Activated T-helper 1 cell treated with anti-CD3 and anti-CD28 coated beads, Interleukin-12 subunit alpha, Interleukin-12 subunit beta, Interleukin-2, Interleukin-4 antibody, amounts not matched to agents 30 ng/mL and 10 ng/mL and 1 ng/mL, durations not matched to agents 14 hours and 24 hours and 36 hours (primary cell): ENCODE data around the gene RAB33B. TPM values are rescaled to one million over a fixed set of nuclear protein-coding genes. Genes with fewer than 3 reads are reported as not detected.

Experiments
- DNase-seq: peaks from one replicate; pipeline ENCODE4 v3.0.0; 2021; ENCODE audit warnings: low spot score
- H3K27ac Mint-ChIP-seq: one replicate; pipeline ENCODE4 v1.8.0; 2021; ENCODE audit warnings: mild to moderate bottlenecking, mixed read lengths
- H3K27me3 Mint-ChIP-seq: one replicate; pipeline ENCODE4 v1.8.0; 2022; ENCODE audit warnings: mild to moderate bottlenecking, moderate library complexity, mixed read lengths; ENCODE audit not compliant: insufficient read depth
- H3K36me3 Mint-ChIP-seq: one replicate; pipeline ENCODE4 v1.8.0; 2021; ENCODE audit warnings: low read depth, mixed read lengths
- H3K4me1 Mint-ChIP-seq: one replicate; pipeline ENCODE4 v1.8.0; 2021; ENCODE audit warnings: low read depth, mixed read lengths
- H3K4me3 Mint-ChIP-seq: one replicate; pipeline ENCODE4 v1.8.0; 2021; ENCODE audit warnings: mild to moderate bottlenecking, moderate library complexity, mixed read lengths
- H3K9me3 Mint-ChIP-seq: one replicate; pipeline ENCODE4 v1.8.0; 2021; ENCODE audit warnings: mixed read lengths
- intact Hi-C: fragments of 100-400 bp; cut with micrococcal nuclease; formaldehyde crosslinking; loops from one replicate; pipeline ENCODE4 v1.15.1; 2024
- total RNA-seq: library from RNA; stranded (reverse); gene quantifications from 2 replicates; pipeline ENCODE4 v1.2.3, GENCODE V29; 2022

RAB33B gene
- total RNA-seq, 1 donor from 2014 or later = 4.8 TPM

DNA sequence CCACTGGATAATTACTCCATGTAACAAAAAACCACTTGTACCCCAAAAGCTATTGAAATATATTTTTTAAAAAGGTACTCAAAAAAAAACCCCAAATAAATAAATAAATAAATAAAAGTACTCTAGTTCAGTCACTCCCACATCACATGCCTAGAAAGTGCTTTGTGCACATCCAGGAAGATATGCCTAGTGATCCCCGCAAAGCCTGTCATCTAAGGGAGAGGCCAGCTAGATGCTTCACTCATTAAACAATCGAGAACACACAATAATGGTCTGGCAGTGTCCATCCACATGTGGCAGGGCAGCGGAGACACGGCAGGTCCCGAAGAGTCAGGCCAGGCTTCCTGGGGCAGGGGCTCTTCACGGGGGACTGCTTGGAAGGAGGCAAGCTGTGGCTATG, 47.6 kb downstream of the RAB33B start:
- H3K27me3 Mint-ChIP-seq = no peaks in the 10 kb centered on the region
- no peaks in the 10 kb centered on the region for H3K9me3 Mint-ChIP-seq
- intact Hi-C loops = no loop called here
- no peak for DNase-seq
- no peak overlapping the region for H3K4me3 Mint-ChIP-seq
- H3K36me3 Mint-ChIP-seq = peaks cover 5% of the 10 kb centered on the region
- H3K27ac Mint-ChIP-seq = no peak overlapping the region
- no peaks in the 10 kb centered on the region for H3K4me1 Mint-ChIP-seq

DNA sequence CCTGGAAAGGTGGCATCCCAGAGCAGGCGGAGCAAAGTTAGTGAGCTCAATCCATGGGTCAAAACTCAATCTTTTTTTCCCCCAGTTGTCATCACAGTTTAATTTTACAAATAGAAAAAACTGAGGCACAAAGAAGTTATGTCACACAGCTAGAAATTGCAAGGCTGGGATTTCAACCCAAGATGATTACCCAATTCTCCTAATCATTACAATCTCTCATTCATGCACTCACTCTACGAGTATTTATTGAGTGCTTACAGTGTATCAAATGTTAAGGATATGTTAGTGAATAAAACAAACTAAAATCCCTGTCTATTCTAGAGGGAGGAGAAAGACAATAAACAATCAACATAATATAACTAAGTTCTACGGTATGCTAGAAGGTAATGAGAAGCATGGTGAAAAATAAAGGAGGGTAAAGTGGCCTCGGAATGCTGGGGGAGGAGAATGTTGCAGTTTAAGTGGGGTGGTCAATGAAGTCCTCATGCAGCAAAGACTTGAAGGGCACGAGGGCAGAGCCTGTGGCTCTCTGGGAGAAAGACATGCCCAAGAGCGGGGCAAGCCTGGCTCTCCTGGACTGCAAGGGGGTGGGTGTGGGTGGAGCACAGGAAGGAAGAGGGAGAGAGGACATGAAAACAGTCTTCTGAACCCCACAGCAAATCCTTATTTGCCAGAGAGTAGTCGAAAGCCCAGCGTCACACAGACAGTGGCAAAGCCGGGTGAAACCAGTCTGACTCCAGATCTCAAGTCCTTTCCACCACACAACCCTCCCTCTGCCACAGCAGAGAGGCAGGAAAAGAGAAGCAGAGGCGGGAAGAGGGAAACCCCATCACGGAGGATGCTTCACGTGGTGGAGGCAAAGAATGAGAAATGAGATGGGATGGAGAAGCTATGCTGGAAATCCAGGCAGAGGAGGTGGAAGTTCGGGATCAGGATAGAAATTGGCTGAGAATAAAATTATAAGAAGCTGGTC, 48.3 kb downstream of the RAB33B start:
- Mint-ChIP-seq H3K27me3 (no peaks in the 10 kb centered on the region), H3K9me3 (no peaks in the 10 kb centered on the region), H3K4me1 (no peaks in the 10 kb centered on the region), H3K27ac (no peak overlapping the region), H3K4me3 (no peak overlapping the region), H3K36me3 (peaks cover 6% of the 10 kb centered on the region)
- DNase-seq = no peak
- intact Hi-C loops = no loop called here

DNA sequence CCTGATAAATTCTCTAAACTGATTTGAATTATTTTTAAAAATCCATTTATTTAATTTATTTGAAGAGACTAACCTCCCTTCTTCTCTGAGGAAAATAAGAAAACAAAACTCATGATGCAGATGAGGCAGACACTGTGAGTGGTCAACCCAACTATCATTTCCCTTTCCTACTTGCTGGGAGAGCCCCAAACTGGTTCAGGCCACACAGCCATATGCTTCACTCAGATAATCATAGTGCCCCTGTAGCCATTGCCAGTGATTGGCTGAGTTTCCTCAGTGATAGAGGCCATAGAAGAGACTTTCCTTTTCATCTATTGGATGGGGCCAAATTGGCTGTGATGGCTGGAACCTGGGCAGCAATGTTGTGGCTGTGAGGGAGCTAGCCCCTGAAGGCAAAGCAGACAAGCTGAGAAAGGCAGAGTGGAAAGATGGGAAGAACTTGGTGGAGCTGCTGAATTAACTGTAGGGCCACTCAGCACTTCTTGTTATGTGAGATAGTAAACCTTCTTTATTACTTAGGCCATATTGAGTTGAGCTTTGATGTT, 49.8 kb downstream of the RAB33B start:
- intact Hi-C loops = no loop called here
- peaks cover 6% of the 10 kb centered on the region for H3K36me3 Mint-ChIP-seq
- no peaks in the 10 kb centered on the region for H3K9me3 Mint-ChIP-seq
- no peak overlapping the region for H3K27ac Mint-ChIP-seq
- H3K27me3 Mint-ChIP-seq = no peaks in the 10 kb centered on the region
- no peak for DNase-seq
- no peaks in the 10 kb centered on the region for H3K4me1 Mint-ChIP-seq
- H3K4me3 Mint-ChIP-seq = no peak overlapping the region

DNA sequence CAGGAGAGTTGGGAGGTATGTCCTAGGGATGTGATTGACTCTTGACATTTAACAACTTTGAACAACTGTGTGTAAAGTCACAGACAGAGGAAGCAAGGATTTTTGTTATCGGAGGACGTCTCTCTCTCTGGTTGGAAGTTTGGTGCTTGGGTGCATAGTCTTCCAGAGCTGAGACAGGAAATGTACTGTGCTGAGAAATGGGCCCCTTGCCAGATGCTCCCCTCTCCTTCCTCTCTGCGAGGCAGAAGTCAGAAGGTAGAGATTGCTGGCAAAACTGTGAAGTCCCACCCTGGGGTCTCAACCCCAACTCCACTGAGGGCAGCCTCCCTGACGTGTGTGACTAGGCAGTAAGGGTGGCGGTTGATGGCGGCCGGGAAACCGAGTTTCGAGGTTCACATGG, 52.9 kb downstream of the RAB33B start:
- Mint-ChIP-seq H3K27me3 (no peaks in the 10 kb centered on the region), H3K36me3 (peaks cover 15% of the 10 kb centered on the region), H3K9me3 (no peaks in the 10 kb centered on the region), H3K27ac (no peak overlapping the region), H3K4me3 (no peak overlapping the region), H3K4me1 (no peaks in the 10 kb centered on the region)
- intact Hi-C loops = no loop called here
- DNase-seq = no peak

DNA sequence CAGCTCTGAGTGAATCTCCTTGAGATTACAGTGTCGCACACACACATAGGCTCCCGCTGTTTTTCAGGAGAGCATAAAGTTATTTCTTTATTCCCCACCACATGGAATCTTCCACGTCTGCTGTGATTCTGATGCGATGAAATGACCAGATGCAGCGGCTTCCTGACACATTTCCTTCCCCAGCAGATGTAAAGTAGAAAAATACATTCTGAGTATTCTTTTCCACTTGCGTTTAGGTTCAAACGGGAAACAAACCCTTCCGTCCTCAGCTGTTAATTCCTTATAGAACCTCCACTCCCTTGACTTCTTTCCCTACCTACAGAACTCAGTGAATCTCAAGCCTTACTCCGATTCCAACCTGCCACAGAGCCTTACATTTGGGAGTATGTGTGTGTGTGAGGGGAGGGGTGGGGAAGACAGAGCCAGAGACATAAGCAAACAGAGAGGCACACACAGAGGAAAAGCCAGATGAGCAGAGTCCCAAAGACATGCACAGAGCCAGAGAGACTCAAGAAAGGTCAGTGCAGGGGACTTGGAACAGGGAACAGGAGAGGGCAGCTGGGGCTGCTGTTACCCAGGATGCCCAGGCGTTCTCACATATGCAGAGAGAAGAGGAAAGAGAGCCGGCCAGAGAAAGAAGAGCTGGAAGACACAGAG, 54.8 kb downstream of the RAB33B start:
- DNase-seq = no peak
- Mint-ChIP-seq H3K4me3 (no peak overlapping the region), H3K27me3 (no peaks in the 10 kb centered on the region), H3K36me3 (peaks cover 19% of the 10 kb centered on the region), H3K27ac (no peak overlapping the region), H3K4me1 (no peaks in the 10 kb centered on the region), H3K9me3 (no peaks in the 10 kb centered on the region)
- intact Hi-C loops = no loop called here

DNA sequence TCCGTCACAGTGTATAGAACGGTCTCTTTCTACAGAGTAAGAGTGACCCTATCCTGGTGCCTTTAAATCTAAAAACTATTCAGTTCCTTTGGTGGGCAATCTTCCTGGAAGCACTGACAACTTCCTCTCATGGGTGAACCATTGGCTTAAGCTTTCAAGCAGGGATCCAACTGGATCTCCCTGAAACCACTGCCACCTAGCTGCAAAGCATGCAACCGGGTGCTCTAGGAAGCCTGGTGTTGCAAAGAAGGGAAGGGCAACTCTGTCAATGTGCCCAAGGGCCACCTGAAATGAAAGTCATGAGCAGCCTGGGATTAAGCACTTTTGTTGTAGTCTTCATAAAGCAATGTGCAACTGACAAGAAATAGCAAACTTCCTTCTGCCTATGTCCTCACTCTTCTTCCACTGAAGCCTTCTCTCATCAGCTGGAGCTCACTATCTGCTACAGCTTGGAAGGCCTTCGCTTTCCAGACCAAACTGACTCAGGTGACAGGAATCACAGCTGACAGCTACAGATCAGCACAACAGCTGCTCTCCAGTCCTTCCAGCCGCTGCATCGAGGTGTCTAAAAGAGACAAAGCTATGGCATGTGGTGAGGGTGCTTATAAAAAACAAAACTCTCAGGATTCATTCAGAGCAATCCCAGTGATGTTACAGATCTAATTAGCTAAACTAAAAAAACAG, 55.9 kb downstream of the RAB33B start:
- no peak for DNase-seq
- Mint-ChIP-seq H3K9me3 (no peaks in the 10 kb centered on the region), H3K27ac (no peak overlapping the region), H3K4me3 (no peak overlapping the region), H3K27me3 (no peaks in the 10 kb centered on the region), H3K36me3 (peaks cover 19% of the 10 kb centered on the region), H3K4me1 (no peaks in the 10 kb centered on the region)
- intact Hi-C loops = no loop called here

DNA sequence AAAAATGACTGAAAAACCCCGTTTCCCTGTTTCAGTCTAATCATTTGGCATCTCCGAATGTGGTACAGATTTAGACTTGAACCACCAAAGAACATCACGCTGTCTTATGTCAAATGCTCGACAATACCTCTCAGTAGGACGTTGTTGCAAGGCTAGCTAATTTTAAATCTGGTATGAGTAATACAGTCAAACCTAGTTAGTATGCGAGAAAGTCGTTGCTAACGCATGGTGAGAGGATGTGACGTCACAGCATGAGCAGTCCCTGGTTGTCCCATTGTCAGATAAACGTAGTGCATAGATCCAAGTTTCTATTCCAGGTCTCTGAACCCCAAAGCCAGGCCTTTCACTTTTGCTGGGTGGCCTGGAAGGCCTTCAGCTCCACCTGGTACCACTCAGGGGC, 57.4 kb downstream of the RAB33B start:
- Mint-ChIP-seq H3K36me3 (peaks cover 25% of the 10 kb centered on the region), H3K4me3 (no peak overlapping the region)
- intact Hi-C loops = no loop called here

DNA sequence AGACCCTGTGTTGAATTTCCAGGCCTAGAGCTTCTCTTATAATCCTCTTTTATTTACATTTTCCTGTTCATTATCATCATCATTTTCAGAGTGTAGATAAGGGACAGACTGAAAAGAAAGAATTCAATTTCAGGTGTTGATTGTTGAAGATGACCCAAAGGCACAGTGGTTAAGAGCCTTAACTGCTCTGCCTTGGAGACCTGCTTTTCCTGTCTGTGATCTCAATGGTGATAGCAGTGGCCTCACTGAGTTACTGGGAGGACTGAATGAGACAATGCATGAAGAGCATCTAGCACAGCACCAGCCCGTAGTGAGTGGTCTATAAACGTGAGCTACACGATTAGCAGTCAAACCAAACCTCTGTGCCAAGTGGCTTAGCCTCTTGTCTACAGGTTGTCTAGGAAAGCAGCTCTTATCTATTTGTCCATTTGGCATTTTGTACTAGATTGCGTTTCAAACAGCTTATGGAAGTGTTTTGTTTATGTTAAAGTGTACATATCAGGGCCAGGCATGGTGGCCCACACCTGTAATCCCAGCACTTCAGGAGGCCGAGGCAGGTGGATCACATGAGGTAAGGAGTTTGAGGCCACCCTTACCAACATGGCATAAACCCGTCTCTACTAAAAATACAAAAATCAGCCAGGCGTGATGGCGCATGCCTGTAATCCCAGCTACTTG, 60.6 kb downstream of the RAB33B start:
- Mint-ChIP-seq H3K4me1 (no peaks in the 10 kb centered on the region), H3K27ac (no peak overlapping the region), H3K36me3 (peaks cover 33% of the 10 kb centered on the region), H3K9me3 (no peaks in the 10 kb centered on the region), H3K4me3 (no peak overlapping the region), H3K27me3 (no peaks in the 10 kb centered on the region)
- intact Hi-C loops = no loop called here
- no peak for DNase-seq

More for the DNA sequence above, 57.4 kb downstream of the RAB33B start:
- H3K27me3 Mint-ChIP-seq = no peaks in the 10 kb centered on the region
- no peaks in the 10 kb centered on the region for H3K9me3 Mint-ChIP-seq
- H3K4me1 Mint-ChIP-seq = no peaks in the 10 kb centered on the region
- DNase-seq = no peak
- no peak overlapping the region for H3K27ac Mint-ChIP-seq

DNA sequence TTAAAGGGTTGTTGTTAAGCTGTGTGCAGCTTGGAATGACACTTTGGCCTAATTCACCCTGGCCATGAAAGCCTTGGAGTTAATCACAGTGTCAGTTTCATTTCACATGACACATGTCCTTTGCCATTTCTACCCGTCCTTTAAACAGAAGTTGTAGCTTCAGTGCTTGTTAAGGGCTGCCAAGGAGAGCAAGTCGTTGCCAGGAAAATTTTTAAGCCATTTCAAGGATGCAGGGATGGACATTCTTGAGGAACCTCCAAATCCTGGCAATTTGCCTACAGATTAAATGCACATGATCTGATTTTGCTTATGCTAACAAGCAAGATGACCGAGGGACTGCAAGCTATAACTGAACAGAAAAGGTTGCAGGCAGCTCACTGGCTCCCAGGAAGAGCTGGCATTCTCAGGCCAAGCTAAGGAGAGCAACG, 61.6 kb downstream of the RAB33B start:
- H3K36me3 Mint-ChIP-seq = peaks cover 31% of the 10 kb centered on the region
- no peak overlapping the region for H3K27ac Mint-ChIP-seq
- no peak for DNase-seq
- H3K27me3 Mint-ChIP-seq = no peaks in the 10 kb centered on the region
- no peaks in the 10 kb centered on the region for H3K4me1 Mint-ChIP-seq
- no peaks in the 10 kb centered on the region for H3K9me3 Mint-ChIP-seq
- intact Hi-C loops = no loop called here
- no peak overlapping the region for H3K4me3 Mint-ChIP-seq

DNA sequence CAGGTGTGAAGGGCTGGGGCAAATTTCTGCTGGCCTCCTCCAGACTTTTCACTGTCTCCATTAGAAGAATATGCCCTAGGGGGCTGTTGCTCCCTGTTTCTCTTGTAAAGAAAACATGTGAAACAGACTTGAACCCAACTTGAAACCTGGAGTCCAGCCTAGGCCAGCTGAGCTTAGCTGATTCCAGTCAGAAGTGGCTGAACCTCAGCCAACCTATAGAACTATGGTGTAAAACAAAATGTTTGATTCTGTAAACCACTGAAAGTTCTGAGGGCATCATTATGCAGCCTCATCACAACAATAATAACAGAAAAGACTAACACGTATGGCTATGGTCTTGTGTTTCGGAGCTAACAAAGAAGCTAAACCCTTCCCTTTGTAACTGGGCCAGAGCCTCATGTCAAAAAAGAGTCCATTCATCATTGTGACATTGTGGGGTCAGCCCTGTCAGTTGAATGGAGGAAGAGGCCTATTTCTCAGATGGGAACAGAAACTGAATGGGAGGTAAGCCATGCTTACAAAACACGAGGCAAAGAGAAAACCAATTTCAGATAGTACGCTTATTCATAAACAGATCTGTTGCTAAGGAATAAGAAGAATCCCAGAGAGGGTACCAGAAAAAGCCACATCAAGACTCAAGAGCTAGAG, 68.0 kb downstream of the RAB33B start:
- peaks cover 20% of the 10 kb centered on the region for H3K4me1 Mint-ChIP-seq
- intact Hi-C loops = no loop called here
- no peak for DNase-seq

DNA sequence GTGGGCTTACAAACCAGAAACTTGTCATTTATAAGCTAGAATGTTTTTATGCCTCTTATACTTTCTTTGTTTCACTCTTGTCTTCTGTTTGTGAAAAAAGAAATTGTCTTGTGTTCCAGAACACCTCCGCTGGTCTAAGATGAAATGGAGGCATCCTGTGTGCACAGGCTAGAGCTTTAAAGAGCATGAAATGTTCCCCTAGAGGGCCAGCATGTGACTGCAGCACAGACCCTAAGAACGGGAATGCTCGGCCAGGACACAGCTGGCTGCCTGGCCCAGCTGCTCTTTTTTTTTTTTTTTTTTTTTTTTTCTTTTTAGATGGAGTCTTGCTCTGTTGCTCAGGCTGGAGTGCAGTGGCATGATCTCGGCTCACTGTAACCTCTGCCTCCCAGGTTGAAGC, 68.5 kb downstream of the RAB33B start:
- H3K4me1 Mint-ChIP-seq = peaks cover 20% of the 10 kb centered on the region
- no peak overlapping the region for H3K27ac Mint-ChIP-seq
- H3K4me3 Mint-ChIP-seq = no peak overlapping the region
- DNase-seq = no peak
- peaks cover 35% of the 10 kb centered on the region for H3K36me3 Mint-ChIP-seq
- intact Hi-C loops = no loop called here
- no peaks in the 10 kb centered on the region for H3K9me3 Mint-ChIP-seq
- no peaks in the 10 kb centered on the region for H3K27me3 Mint-ChIP-seq

More for the DNA sequence above, 68.0 kb downstream of the RAB33B start:
- Mint-ChIP-seq H3K36me3 (peaks cover 34% of the 10 kb centered on the region), H3K4me3 (no peak overlapping the region), H3K27me3 (no peaks in the 10 kb centered on the region), H3K27ac (no peak overlapping the region), H3K9me3 (no peaks in the 10 kb centered on the region)

DNA sequence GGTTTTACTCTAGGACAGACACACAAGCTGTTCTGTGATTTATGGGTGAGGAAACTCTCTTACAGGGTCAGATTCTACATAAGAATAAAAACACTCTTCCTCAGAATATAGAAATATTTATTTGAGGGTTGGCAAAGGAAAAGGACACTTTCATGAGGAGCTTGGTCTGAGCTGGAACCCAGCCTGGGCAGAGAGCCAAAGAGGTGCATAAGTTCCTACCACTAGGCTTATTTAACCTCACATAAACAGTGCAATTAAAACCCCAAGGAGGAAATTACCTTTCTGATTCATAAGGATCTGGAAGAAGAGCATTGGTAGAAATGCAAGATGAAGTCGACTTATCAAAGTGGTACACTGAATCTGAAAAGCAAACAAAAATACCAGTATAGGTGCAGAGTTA, 69.2 kb downstream of the RAB33B start:
- peaks cover 20% of the 10 kb centered on the region for H3K4me1 Mint-ChIP-seq
- peaks cover 31% of the 10 kb centered on the region for H3K36me3 Mint-ChIP-seq
- no peaks in the 10 kb centered on the region for H3K27me3 Mint-ChIP-seq
- no peak for DNase-seq
- intact Hi-C loops = no loop called here
- H3K4me3 Mint-ChIP-seq = no peak overlapping the region
- H3K9me3 Mint-ChIP-seq = no peaks in the 10 kb centered on the region
- H3K27ac Mint-ChIP-seq = no peak overlapping the region
